ENCODE data around the gene DZIP1.
"Not testable (repeated sequence)": the region's sequence is repeated elsewhere in the genome, so short reads cannot be mapped to it uniquely, and the experiment has no call there.

Gene DZIP1

GRCh38 chr13:95596701-95597100, 47.8 kb downstream of the DZIP1 start:
- no peak for DNase-seq

- DNase-seq = no peak
Observed at GRCh38 chr13:95593462-95593861, 51.0 kb downstream of the DZIP1 start.

- DNase-seq = no peak
Observed at GRCh38 chr13:95588721-95589120, 55.8 kb downstream of the DZIP1 start.

GRCh38 chr13:95588134-95588533, 56.4 kb downstream of the DZIP1 start:
- no peak for DNase-seq

- DNase-seq = no peak
Observed at GRCh38 chr13:95585867-95586266, 58.6 kb downstream of the DZIP1 start.

GRCh38 chr13:95579303-95579702, 65.2 kb downstream of the DZIP1 start:
- no peak for DNase-seq

- no peak for DNase-seq
Observed at GRCh38 chr13:95573221-95573620, 71.3 kb downstream of the DZIP1 start.

GRCh38 chr13:95571941-95572340, 72.6 kb downstream of the DZIP1 start:
- no peak for DNase-seq

- no peak for DNase-seq
Observed at GRCh38 chr13:95570016-95570415, 74.5 kb downstream of the DZIP1 start.

GRCh38 chr13:95568131-95568530, 76.4 kb downstream of the DZIP1 start:
- no peak for DNase-seq

- DNase-seq = not testable (repeated sequence)
Observed at GRCh38 chr13:95565758-95566157, 78.7 kb downstream of the DZIP1 start.

- DNase-seq = no peak
Observed at GRCh38 chr13:95564733-95565291, 79.7 kb downstream of the DZIP1 start.

GRCh38 chr13:95564091-95564490, 80.4 kb downstream of the DZIP1 start:
- DNase-seq = no peak

GRCh38 chr13:95560387-95560786, 84.1 kb downstream of the DZIP1 start:
- DNase-seq = no peak

- DNase-seq = no peak
Observed at GRCh38 chr13:95559100-95559499, 85.4 kb downstream of the DZIP1 start.

- no peak for DNase-seq
Observed at GRCh38 chr13:95557013-95557412, 87.5 kb downstream of the DZIP1 start.

- no peak for DNase-seq
Observed at GRCh38 chr13:95553581-95554385, 90.7 kb downstream of the DZIP1 start.

- no peak for DNase-seq
Observed at GRCh38 chr13:95552539-95553441, 91.7 kb downstream of the DZIP1 start, which contains the start of gene CLDN10. CLDN10 (plus strand) TSS chr13:95552720; CDS start chr13:95552754, 34 bp downstream.

GRCh38 chr13:95552208-95552538, 92.3 kb downstream of the DZIP1 start:
- no peak for DNase-seq

GRCh38 chr13:95547531-95548167, 96.9 kb downstream of the DZIP1 start:
- DNase-seq = no peak

GRCh38 chr13:95546919-95547318, 97.6 kb downstream of the DZIP1 start:
- no peak for DNase-seq

- DNase-seq = no peak
Observed at GRCh38 chr13:95544293-95544692, 100.2 kb downstream of the DZIP1 start.

- DNase-seq = no peak
Observed at GRCh38 chr13:95541911-95542474, 102.5 kb downstream of the DZIP1 start.

Data from NCI-H524 treated with DMSO at 0.1 percent for 48 hours (cell line).